ENCODE data around the gene SPNS3. TPM values are rescaled to one million over a fixed set of nuclear protein-coding genes. Genes with fewer than 3 reads are reported as not detected.

SPNS3 gene
- total and polyA plus RNA-seq, 9 of the 15 experiments (the other 6 are each of a cell fraction or from before 2014, with no cell fraction given), result not detected

DNA sequence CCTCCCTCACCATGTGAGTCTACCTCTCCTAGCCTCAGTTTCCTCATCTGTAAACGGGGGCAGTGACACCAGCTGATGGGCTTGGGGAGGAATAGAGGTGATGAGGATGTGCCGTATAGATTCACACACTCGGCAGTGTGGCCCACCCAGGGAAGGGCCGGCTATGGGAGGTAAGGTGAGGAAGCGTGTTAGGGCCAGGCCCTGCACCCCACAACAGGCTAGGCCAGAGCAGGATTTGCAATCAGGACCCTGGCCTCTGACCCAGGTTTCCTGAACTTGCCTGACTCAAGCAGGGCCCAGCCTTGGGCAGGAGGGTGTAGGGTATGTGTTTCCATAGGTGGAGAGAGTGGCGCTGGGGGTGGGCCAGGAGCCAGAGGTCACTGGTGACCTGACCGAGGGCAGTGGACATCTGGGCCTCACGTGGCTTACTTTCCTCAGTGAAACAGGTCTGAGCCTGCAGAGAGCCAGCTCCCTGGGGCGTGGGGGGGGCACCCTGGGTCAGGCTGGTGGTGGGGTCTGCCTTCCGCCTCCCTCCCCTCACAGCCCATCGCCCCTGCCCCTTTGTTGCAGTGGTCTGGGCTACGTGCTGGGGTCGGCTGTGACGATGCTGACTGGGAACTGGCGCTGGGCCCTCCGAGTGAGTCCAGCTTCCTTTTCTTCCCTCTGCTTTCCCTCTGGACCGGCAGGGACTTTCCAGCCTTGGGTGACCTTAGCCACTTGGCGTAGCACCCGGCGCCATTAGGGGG is 12.8 kb downstream of the SPNS3 start:
- Histone ChIP-seq H3K79me2 (ENCODE audit: control insufficient read depth, insufficient read depth, low read length) (no peaks in the 10 kb centered on the region), H3K9me1 (ENCODE audit: control insufficient read depth, insufficient read depth, low read length) (no peaks in the 10 kb centered on the region), H3K4me3 (no peak overlapping the region), H3K9me3 (replicated peaks; ENCODE audit: control insufficient read depth, insufficient read depth, low read depth, low read length) (no peaks in the 10 kb centered on the region), H2AFZ (ENCODE audit: low read depth, low read length) (no peak overlapping the region), H3K9ac (ENCODE audit: insufficient read depth in 1 of 2, low read depth in 2 of 2, low read length in 2 of 2) (no peak overlapping the region), H4K20me1 (replicated peaks; ENCODE audit: control insufficient read depth, insufficient read depth, low read length) (no peaks in the 10 kb centered on the region; the same call in 1 of the 2 replicates), H3K4me2 (ENCODE audit: insufficient read depth, low read length) (no peak overlapping the region), H3K36me3 (ENCODE audit: control insufficient read depth, insufficient read depth, low read length) (no peaks in the 10 kb centered on the region), H3K27me3 (ENCODE audit: control insufficient read depth in 2 of 2, insufficient read depth in 2 of 2, low read length in 2 of 2) (peaks cover 0 to 36% of the 10 kb centered on the region in 2 experiments; a peak in 2 of 5 replicates), H3K4me1 (replicated peaks in 1 of 2; ENCODE audit: control insufficient read depth in 2 of 2, insufficient read depth in 2 of 2, low read length in 2 of 2) (no peaks in the 10 kb centered on the region; a peak in 1 of 5 replicates), H3K27ac (ENCODE audit: extremely low read depth, low read depth, low read length) (no peak overlapping the region)
- 6% methylated on average over 9 of the region's 20 CpGs for WGBS (ENCODE audit: insufficient coverage, low coverage, missing lambda C conversion rate)
- no peak for ATAC-seq
- TF ChIP-seq CCAR2 (IDR thresholded peaks at IDR 0.05; ENCODE audit: low read depth, low read length) (no peak), TRIM24 (IDR thresholded peaks at IDR 0.05) (no peak), HNRNPK (IDR thresholded peaks at IDR 0.05; ENCODE audit: low read depth, low read length, poor library complexity, severe bottlenecking) (no peak), ZNF436 (CRISPR knock-in tag; IDR thresholded peaks at IDR 0.05) (no peak), WHSC1 (IDR thresholded peaks at IDR 0.05; ENCODE audit: low read length) (no peak)
- TF ChIP-seq, protein P1, sequence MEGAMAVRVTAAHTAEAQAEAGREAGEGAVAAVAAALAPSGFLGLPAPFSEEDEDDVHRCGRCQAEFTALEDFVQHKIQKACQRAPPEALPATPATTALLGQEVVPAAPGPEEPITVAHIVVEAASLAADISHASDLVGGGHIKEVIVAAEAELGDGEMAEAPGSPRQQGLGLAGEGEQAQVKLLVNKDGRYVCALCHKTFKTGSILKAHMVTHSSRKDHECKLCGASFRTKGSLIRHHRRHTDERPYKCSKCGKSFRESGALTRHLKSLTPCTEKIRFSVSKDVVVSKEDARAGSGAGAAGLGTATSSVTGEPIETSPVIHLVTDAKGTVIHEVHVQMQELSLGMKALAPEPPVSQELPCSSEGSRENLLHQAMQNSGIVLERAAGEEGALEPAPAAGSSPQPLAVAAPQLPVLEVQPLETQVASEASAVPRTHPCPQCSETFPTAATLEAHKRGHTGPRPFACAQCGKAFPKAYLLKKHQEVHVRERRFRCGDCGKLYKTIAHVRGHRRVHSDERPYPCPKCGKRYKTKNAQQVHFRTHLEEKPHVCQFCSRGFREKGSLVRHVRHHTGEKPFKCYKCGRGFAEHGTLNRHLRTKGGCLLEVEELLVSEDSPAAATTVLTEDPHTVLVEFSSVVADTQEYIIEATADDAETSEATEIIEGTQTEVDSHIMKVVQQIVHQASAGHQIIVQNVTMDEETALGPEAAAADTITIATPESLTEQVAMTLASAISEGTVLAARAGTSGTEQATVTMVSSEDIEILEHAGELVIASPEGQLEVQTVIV (CRISPR knock-in tag; IDR thresholded peaks at IDR 0.05; ENCODE audit: borderline replicate concordance), result no peak
- TF ChIP-seq, protein P2, sequence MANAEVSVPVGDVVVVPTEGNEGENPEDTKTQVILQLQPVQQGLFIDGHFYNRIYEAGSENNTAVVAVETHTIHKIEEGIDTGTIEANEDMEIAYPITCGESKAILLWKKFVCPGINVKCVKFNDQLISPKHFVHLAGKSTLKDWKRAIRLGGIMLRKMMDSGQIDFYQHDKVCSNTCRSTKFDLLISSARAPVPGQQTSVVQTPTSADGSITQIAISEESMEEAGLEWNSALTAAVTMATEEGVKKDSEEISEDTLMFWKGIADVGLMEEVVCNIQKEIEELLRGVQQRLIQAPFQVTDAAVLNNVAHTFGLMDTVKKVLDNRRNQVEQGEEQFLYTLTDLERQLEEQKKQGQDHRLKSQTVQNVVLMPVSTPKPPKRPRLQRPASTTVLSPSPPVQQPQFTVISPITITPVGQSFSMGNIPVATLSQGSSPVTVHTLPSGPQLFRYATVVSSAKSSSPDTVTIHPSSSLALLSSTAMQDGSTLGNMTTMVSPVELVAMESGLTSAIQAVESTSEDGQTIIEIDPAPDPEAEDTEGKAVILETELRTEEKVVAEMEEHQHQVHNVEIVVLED (CRISPR knock-in tag; IDR thresholded peaks at IDR 0.05), result no peak
- TF ChIP-seq, protein P3, sequence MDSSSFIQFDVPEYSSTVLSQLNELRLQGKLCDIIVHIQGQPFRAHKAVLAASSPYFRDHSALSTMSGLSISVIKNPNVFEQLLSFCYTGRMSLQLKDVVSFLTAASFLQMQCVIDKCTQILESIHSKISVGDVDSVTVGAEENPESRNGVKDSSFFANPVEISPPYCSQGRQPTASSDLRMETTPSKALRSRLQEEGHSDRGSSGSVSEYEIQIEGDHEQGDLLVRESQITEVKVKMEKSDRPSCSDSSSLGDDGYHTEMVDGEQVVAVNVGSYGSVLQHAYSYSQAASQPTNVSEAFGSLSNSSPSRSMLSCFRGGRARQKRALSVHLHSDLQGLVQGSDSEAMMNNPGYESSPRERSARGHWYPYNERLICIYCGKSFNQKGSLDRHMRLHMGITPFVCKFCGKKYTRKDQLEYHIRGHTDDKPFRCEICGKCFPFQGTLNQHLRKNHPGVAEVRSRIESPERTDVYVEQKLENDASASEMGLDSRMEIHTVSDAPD (CRISPR knock-in tag; IDR thresholded peaks at IDR 0.05), result no peak
- POLR2A ChIA-PET, result interaction anchor here (0.6 to 0.8 kb wide), 3 partner anchors 10 to 70 kb away, joined by 3 read pairs; no protein-coding TSS in a partner anchor
- no peak for DNase-seq (ENCODE audit: extremely low read depth in 1 of 4, low spot score in 3 of 4)
- no peak for FAIRE-seq
- intact Hi-C loops (cut with micrococcal nuclease), result no loop called here
- BruUV-seq (replicated peaks), result no TSS peak
- in situ Hi-C loops (cut with MboI), result no loop called here
- CTCF ChIA-PET (ENCODE audit: low intra/inter-chr PET ratio), result interaction anchor here (0.6 kb wide), 1 partner anchor 39 kb away, joined by 3 read pairs; no protein-coding TSS in a partner anchor

Measured in K562 (cell line).